CD14-positive monocyte (primary cell): ENCODE measurements around the gene TMEM161B. TPM values are rescaled to one million over a fixed set of nuclear protein-coding genes. Genes with fewer than 3 reads are reported as not detected.

ENCODE experiments used
- DNase-seq, 3 donors: peaks; one replicate each; pipeline ENCODE4 v3.0.0-alpha.2; 2011 to 2022
- H2AFZ ChIP-seq: 2 replicates; pipeline ENCODE4 v1.6.0; 2012; ENCODE audit warnings: mild to moderate bottlenecking, low read depth, low read length, inconsistent platforms; ENCODE audit not compliant: insufficient read depth, poor library complexity, severe bottlenecking
- H3K27ac ChIP-seq, 2 donors: 1 replicate in 1 of 2; 2 replicates in 1 of 2; pipeline ENCODE4 v1.5.1; 2012 to 2013; ENCODE audit warnings: low read length in 2 of 2, control low read depth in 1 of 2, inconsistent platforms in 1 of 2, low read depth in 1 of 2, mild to moderate bottlenecking in 1 of 2
- H3K27me3 ChIP-seq, 2 donors: one replicate each; pipeline versions ENCODE4 v1.6.0 to v1.6.1; 2011 to 2013; ENCODE audit warnings: low read length in 2 of 2; ENCODE audit not compliant: control insufficient read depth in 2 of 2, insufficient read depth in 2 of 2
- H3K36me3 ChIP-seq, 2 donors: replicated peaks in 1 of 2; 1 replicate in 1 of 2; 2 replicates in 1 of 2; pipeline versions ENCODE4 v1.5.1 to v1.6.1; 2012 to 2013; ENCODE audit warnings: low read length in 2 of 2, control low read depth in 1 of 2, inconsistent platforms in 1 of 2, mild to moderate bottlenecking in 1 of 2; ENCODE audit not compliant: insufficient read depth in 2 of 2, control insufficient read depth in 1 of 2
- H3K4me1 ChIP-seq, 2 donors: 1 replicate in 1 of 2; 2 replicates in 1 of 2; pipeline versions ENCODE4 v1.5.1 to v1.6.1; 2012 to 2013; ENCODE audit warnings: low read length in 2 of 2, control low read depth in 1 of 2, inconsistent platforms in 1 of 2, mild to moderate bottlenecking in 1 of 2, moderate library complexity in 1 of 2; ENCODE audit not compliant: insufficient read depth in 2 of 2, control insufficient read depth in 1 of 2
- H3K4me2 ChIP-seq: replicated peaks from 2 replicates; pipeline ENCODE3; 2012; ENCODE audit warnings: low read length, moderate library complexity, mild to moderate bottlenecking; ENCODE audit not compliant: poor library complexity, severe bottlenecking; ENCODE audit errors: extremely low read depth
- H3K4me3 ChIP-seq, 3 experiments: fragments of 200-600 bp in 1 of 3; sonication (generic) in 1 of 3; replicated peaks in 1 of 3; 1 replicate in 2 of 3; 2 replicates in 1 of 3; pipeline ENCODE4 v1.5.1; 2011 to 2013; ENCODE audit warnings: low read length in 3 of 3, mild to moderate bottlenecking in 3 of 3, control low read depth in 2 of 3, low read depth in 2 of 3, inconsistent platforms in 1 of 3, moderate library complexity in 1 of 3
- H3K79me2 ChIP-seq: 2 replicates; pipeline ENCODE4 v1.6.0; 2012; ENCODE audit warnings: mild to moderate bottlenecking, control low read depth, inconsistent platforms, low read length, moderate library complexity; ENCODE audit not compliant: insufficient read depth
- H3K9ac ChIP-seq: 2 replicates; pipeline ENCODE4 v1.6.0; 2017; ENCODE audit warnings: low read length, mild to moderate bottlenecking; ENCODE audit not compliant: insufficient read depth, poor library complexity, severe bottlenecking
- H3K9me3 ChIP-seq, 2 donors: replicated peaks in 1 of 2; 1 replicate in 1 of 2; 2 replicates in 1 of 2; pipeline versions ENCODE4 v1.5.1 to v1.6.1; 2012 to 2013; ENCODE audit warnings: low read length in 2 of 2, control low read depth in 1 of 2; ENCODE audit not compliant: control insufficient read depth in 1 of 2, insufficient read depth in 1 of 2
- H4K20me1 ChIP-seq: 2 replicates; pipeline ENCODE4 v1.6.0; 2012; ENCODE audit warnings: mild to moderate bottlenecking, low read length, control low read depth, moderate library complexity; ENCODE audit not compliant: insufficient read depth
- H3K27ac Mint-ChIP-seq, 7 donors: one replicate each; pipeline ENCODE4 v1.8.0; 2020; ENCODE audit warnings: mild to moderate bottlenecking in 7 of 7, mixed read lengths in 7 of 7, moderate library complexity in 6 of 7, inconsistent platforms in 2 of 7
- H3K27me3 Mint-ChIP-seq, 3 donors: one replicate each; pipeline ENCODE4 v1.8.0; 2021 to 2022; ENCODE audit warnings: low read depth in 3 of 3, mild to moderate bottlenecking in 3 of 3, mixed read lengths in 3 of 3, moderate library complexity in 3 of 3, inconsistent platforms in 1 of 3
- H3K36me3 Mint-ChIP-seq, 2 donors: one replicate each; pipeline ENCODE4 v1.8.0; 2020; ENCODE audit warnings: mixed read lengths in 2 of 2, inconsistent platforms in 1 of 2, mild to moderate bottlenecking in 1 of 2
- H3K4me1 Mint-ChIP-seq: one replicate; pipeline ENCODE4 v1.8.0; 2020; ENCODE audit warnings: mild to moderate bottlenecking, mixed read lengths
- H3K4me3 Mint-ChIP-seq, 2 donors: one replicate each; pipeline ENCODE4 v1.8.0; 2020; ENCODE audit warnings: mild to moderate bottlenecking in 2 of 2, mixed read lengths in 2 of 2, moderate library complexity in 1 of 2
- H3K9me3 Mint-ChIP-seq, 7 donors: one replicate each; pipeline ENCODE4 v1.8.0; 2020 to 2022; ENCODE audit warnings: mixed read lengths in 7 of 7, mild to moderate bottlenecking in 6 of 7, moderate library complexity in 6 of 7, inconsistent platforms in 2 of 7
- CTCF ChIP-seq: fragments of 200-600 bp; IDR thresholded peaks from one replicate; pipeline ENCODE4 v1.8.0; 2022; ENCODE audit warnings: antibody characterized with exemption, mild to moderate bottlenecking
- WGBS: methylation state at CpG from one replicate; pipeline ENCODE4 v1.1.5; 2013; ENCODE audit warnings: missing lambda C conversion rate; ENCODE audit not compliant: insufficient coverage; 5-methylcytosine and 5-hydroxymethylcytosine counted together
- intact Hi-C, 2 donors: fragments of 100-400 bp; cut with micrococcal nuclease; formaldehyde crosslinking; loops; one replicate each; pipeline versions ENCODE4 v1.15.0 to v1.15.1; 2023
- polyA plus RNA-seq, 3 donors: library from polyadenylated mRNA; depleted of rRNA in 1 of 3; unstranded in 2 of 3; stranded (reverse) in 1 of 3; fragments of 300-500 nt in 2 of 3; fragments of >200 nt in 1 of 3; fragmentation: Illumina TruSeq in 2 of 3; gene quantifications; 1 replicate in 2 of 3; 2 replicates in 1 of 3; pipeline ENCODE4 v1.2.3, GENCODE V29; 2012 to 2021

TMEM161B gene
- polyA plus RNA-seq, 3 donors = 4.4 to 9.4 (median 5.0) TPM

GRCh38 chr5:88251048-88251711 lies 17.5 kb downstream of the TMEM161B start:
- H3K4me3 Mint-ChIP-seq = no peak overlapping the region
- Histone ChIP-seq H3K9me3 (no peaks in the 10 kb centered on the region), H2AFZ (no peak overlapping the region), H3K79me2 (peaks cover 92% of the 10 kb centered on the region), H3K4me1 (no peaks in the 10 kb centered on the region), H3K4me3 (no peak overlapping the region), H3K27me3 (no peaks in the 10 kb centered on the region), H4K20me1 (peaks cover 39% of the 10 kb centered on the region), H3K4me2 (no peak overlapping the region), H3K9ac (no peak overlapping the region), H3K36me3 (peaks cover 0 to 6% of the 10 kb centered on the region in 2 donors), H3K27ac (no peak overlapping the region)
- intact Hi-C loops = no loop called here
- no peak for TF ChIP-seq CTCF
- peaks cover 10 to 18% of the 10 kb centered on the region in 2 donors for H3K36me3 Mint-ChIP-seq
- DNase-seq = peak in 1 of 3 donors; percentile 2
- peaks cover 4% of the 10 kb centered on the region for H3K4me1 Mint-ChIP-seq
- H3K27me3 Mint-ChIP-seq = no peaks in the 10 kb centered on the region
- no CpG with 5 or more reads among the region's 2 CpGs for WGBS
- H3K9me3 Mint-ChIP-seq = peaks cover 0 to 8% (median 0%) of the 10 kb centered on the region in 7 donors
- no peak overlapping the region for H3K27ac Mint-ChIP-seq

- Histone ChIP-seq H2AFZ (no peak overlapping the region), H3K4me1 (no peaks in the 10 kb centered on the region), H3K4me2 (no peak overlapping the region), H3K79me2 (peaks cover 86% of the 10 kb centered on the region), H3K9ac (no peak overlapping the region), H3K9me3 (no peaks in the 10 kb centered on the region), H3K27me3 (no peaks in the 10 kb centered on the region), H3K36me3 (peaks cover 0 to 6% of the 10 kb centered on the region in 2 donors), H3K27ac (no peak overlapping the region), H3K4me3 (no peak overlapping the region), H4K20me1 (peaks cover 39% of the 10 kb centered on the region)
- H3K27ac Mint-ChIP-seq = no peak overlapping the region
- no peak for DNase-seq
- H3K36me3 Mint-ChIP-seq = peaks cover 10 to 18% of the 10 kb centered on the region in 2 donors
- TF ChIP-seq CTCF = no peak
- H3K27me3 Mint-ChIP-seq = no peaks in the 10 kb centered on the region
- H3K4me1 Mint-ChIP-seq = peaks cover 4% of the 10 kb centered on the region
- H3K9me3 Mint-ChIP-seq = peaks cover 0 to 8% (median 0%) of the 10 kb centered on the region in 7 donors
- WGBS = 100% methylated on average over 1 of the region's 2 CpGs
- intact Hi-C loops = no loop called here
- no peak overlapping the region for H3K4me3 Mint-ChIP-seq
Measured at GRCh38 chr5:88250010-88250409, 18.6 kb downstream of the TMEM161B start.
